A673 (cell line): ENCODE measurements around the gene RAN. TPM values are rescaled to one million over a fixed set of nuclear protein-coding genes. Genes with fewer than 3 reads are reported as not detected.
"Not testable (repeated sequence)": the region's sequence is repeated elsewhere in the genome, so short reads cannot be mapped to it uniquely, and the experiment has no call there.

Experiments
- BruUV-seq: library from RNA; stranded (reverse); fragments of 400-500 nt; replicated peaks from 2 replicates; lab custom pipeline; 2021; lab: Mats Ljungman, UMichigan
- CTCF ChIA-PET: fragments of 300-600 bp; sonication (Branson Sonifier 250); formaldehyde crosslinking; loops from one replicate; lab custom pipeline; 2022; ENCODE audit warnings: antibody characterized with exemption; lab: Charles Lee
- POLR2A ChIA-PET: fragments of 300-600 bp; sonication (Branson Sonifier 250); formaldehyde crosslinking; loops from one replicate; lab custom pipeline; 2022; ENCODE audit warnings: antibody characterized with exemption; ENCODE audit not compliant: low non-redundant PET; lab: Charles Lee
- DNase-seq: peaks from one replicate; pipeline ENCODE4 v3.0.0-alpha.2; 2015; ENCODE audit warnings: low spot score
- H3K27ac ChIP-seq: fragments of 200-600 bp; sonication (generic); 2 replicates; pipeline ENCODE4 v1.5.1; 2016; ENCODE audit warnings: mixed run types, low read depth, mild to moderate bottlenecking, mixed read lengths, antibody characterized with exemption, low read length; ENCODE audit not compliant: poor library complexity, severe bottlenecking
- H3K27me3 ChIP-seq: fragments of 200-600 bp; sonication (generic); replicated peaks from 2 replicates; pipeline ENCODE4 v1.6.1; 2017; ENCODE audit warnings: mixed run types, low read depth, mild to moderate bottlenecking, mixed read lengths, antibody characterized with exemption, low read length; ENCODE audit not compliant: insufficient read depth, poor library complexity
- H3K36me3 ChIP-seq: fragments of 200-600 bp; sonication (generic); 2 replicates; pipeline ENCODE4 v1.6.1; 2016; ENCODE audit warnings: mixed run types, mild to moderate bottlenecking, mixed read lengths, antibody characterized with exemption, low read length; ENCODE audit not compliant: insufficient read depth, poor library complexity, severe bottlenecking
- H3K4me1 ChIP-seq: fragments of 200-600 bp; sonication (generic); 2 replicates; pipeline ENCODE4 v1.6.1; 2017; ENCODE audit warnings: mixed run types, mild to moderate bottlenecking, mixed read lengths, antibody characterized with exemption, low read length; ENCODE audit not compliant: insufficient read depth, poor library complexity, severe bottlenecking
- H3K4me3 ChIP-seq: fragments of 200-600 bp; sonication (generic); 2 replicates; pipeline ENCODE4 v1.5.1; 2016; ENCODE audit warnings: low read depth, mixed run types, mild to moderate bottlenecking, mixed read lengths, low read length; ENCODE audit not compliant: poor library complexity, severe bottlenecking
- H3K9me3 ChIP-seq: fragments of 200-600 bp; sonication (generic); 2 replicates; pipeline ENCODE4 v1.6.1; 2016; ENCODE audit warnings: mixed run types, low read depth, mild to moderate bottlenecking, mixed read lengths, antibody characterized with exemption, low read length; ENCODE audit not compliant: poor library complexity, severe bottlenecking
- EZH2 ChIP-seq: fragments of 200-600 bp; sonication (generic); IDR thresholded peaks from 2 replicates; pipeline ENCODE4 v1.6.1; 2017; ENCODE audit warnings: borderline replicate concordance, low read depth, mild to moderate bottlenecking, mixed read lengths, antibody characterized with exemption, low read length; ENCODE audit not compliant: poor library complexity, severe bottlenecking
- intact Hi-C: fragments of 100-400 bp; cut with micrococcal nuclease; formaldehyde crosslinking; loops from one replicate; pipeline ENCODE4 v1.10.0; 2022; ENCODE audit not compliant: unreplicated experiment
- total RNA-seq: library from RNA; stranded (reverse); gene quantifications from 2 replicates; pipeline ENCODE4 v1.2.3, GENCODE V29; 2021
- TF ChIP-seq, protein P1 (sequence below): fragments of 300-800, 200-600 bp; sonication (generic); conservative IDR thresholded peaks from 2 replicates; pipeline ENCODE4 v1.5.1; 2017; ENCODE audit warnings: low read depth, mild to moderate bottlenecking, antibody characterized with exemption, low read length, moderate library complexity, mixed read lengths

Gene RAN
- total RNA-seq, 1 experiment from 2014 or later: 1,894 TPM

DNA sequence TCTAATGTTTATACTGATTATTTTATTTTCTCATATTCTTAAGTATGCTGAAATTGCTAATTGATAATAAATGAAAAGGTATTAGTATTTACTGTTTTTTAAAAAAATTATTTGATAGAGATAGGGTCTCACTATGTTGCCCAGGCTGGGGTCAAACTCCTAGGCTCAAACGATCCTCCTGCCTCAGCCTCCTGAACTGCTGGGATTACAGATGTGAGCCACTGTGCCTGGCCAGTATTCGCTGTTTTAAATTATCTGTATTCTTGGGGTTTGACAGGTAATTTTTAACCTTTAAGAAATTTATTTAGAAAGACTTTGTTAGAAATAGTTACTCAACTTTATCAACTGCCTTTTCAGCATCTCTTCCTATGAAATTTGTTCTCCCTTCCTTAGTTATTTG is 32.2 kb downstream of the RAN start:
- H3K27ac ChIP-seq: no peak overlapping the region
- ChIA-PET CTCF (no interaction called here), POLR2A (no interaction called here)
- peaks cover 13% of the 10 kb centered on the region for H3K27me3 ChIP-seq
- H3K4me3 ChIP-seq: no peak overlapping the region
- BruUV-seq: no TSS peak
- H3K36me3 ChIP-seq: no peaks in the 10 kb centered on the region
- H3K9me3 ChIP-seq: no peaks in the 10 kb centered on the region
- DNase-seq: no peak
- no peaks in the 10 kb centered on the region for H3K4me1 ChIP-seq
- TF ChIP-seq, protein P1, sequence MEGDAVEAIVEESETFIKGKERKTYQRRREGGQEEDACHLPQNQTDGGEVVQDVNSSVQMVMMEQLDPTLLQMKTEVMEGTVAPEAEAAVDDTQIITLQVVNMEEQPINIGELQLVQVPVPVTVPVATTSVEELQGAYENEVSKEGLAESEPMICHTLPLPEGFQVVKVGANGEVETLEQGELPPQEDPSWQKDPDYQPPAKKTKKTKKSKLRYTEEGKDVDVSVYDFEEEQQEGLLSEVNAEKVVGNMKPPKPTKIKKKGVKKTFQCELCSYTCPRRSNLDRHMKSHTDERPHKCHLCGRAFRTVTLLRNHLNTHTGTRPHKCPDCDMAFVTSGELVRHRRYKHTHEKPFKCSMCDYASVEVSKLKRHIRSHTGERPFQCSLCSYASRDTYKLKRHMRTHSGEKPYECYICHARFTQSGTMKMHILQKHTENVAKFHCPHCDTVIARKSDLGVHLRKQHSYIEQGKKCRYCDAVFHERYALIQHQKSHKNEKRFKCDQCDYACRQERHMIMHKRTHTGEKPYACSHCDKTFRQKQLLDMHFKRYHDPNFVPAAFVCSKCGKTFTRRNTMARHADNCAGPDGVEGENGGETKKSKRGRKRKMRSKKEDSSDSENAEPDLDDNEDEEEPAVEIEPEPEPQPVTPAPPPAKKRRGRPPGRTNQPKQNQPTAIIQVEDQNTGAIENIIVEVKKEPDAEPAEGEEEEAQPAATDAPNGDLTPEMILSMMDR: no peak
- no peak for TF ChIP-seq EZH2
- intact Hi-C loops: no loop called here

DNA sequence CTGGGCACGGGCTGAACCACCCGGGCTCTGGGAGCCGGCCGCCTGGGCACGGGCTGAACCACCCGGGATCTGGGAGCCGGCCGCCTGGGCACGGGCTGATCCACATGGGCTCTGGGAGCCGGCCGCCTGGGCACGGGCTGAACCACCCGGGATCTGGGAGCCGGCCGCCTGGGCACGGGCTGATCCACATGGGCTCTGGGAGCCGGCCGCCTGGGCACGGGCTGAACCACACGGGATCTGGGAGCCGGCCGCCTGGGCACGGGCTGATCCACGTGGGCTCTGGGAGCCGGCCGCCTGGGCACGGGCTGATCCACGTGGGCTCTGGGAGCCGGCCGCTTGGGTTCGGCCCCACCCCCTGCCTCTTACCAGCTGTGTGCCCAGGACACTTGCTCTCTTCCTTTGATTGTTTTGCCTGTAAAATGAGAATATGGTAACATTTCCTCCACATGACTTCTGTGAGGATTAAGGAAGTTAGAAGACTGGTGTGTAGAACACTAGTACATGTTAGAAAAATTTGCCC is 33.1 kb downstream of the RAN start:
- H3K4me1 ChIP-seq, H3K27ac ChIP-seq, H3K9me3 ChIP-seq, intact Hi-C loops, POLR2A ChIA-PET, H3K36me3 ChIP-seq, DNase-seq, CTCF ChIA-PET, H3K4me3 ChIP-seq, BruUV-seq: not testable (repeated sequence)
- H3K27me3 ChIP-seq: peaks cover 13% of the 10 kb centered on the region

DNA sequence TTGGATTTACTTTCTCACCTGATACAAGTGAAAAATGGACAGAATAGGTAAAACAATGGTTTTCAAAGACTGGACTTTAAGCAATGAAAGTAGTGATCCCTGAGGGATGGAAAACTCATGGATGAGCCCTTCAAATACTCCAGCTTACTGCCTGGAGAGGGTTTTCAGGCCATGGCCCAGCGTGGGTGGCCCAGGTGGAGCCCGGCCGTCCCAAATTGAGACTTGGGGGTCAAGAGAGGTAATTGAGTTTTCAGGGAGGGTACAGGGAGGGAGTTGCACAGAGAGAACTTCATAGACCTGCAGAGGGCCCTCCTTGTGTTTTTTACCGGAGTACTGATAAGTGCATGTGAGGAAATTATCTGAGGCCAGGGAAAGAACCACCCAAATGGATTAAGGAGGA is 37.2 kb downstream of the RAN start:
- DNase-seq: no peak
- ChIA-PET CTCF (no interaction called here), POLR2A (no interaction called here)
- no peak for TF ChIP-seq EZH2
- TF ChIP-seq, protein P1: no peak
- H3K4me1 ChIP-seq: no peaks in the 10 kb centered on the region
- H3K27me3 ChIP-seq: peaks cover 7% of the 10 kb centered on the region
- H3K27ac ChIP-seq: no peak overlapping the region
- no TSS peak for BruUV-seq
- intact Hi-C loops: no loop called here
- H3K9me3 ChIP-seq: peaks cover 13% of the 10 kb centered on the region
- no peaks in the 10 kb centered on the region for H3K36me3 ChIP-seq
- H3K4me3 ChIP-seq: no peak overlapping the region

DNA sequence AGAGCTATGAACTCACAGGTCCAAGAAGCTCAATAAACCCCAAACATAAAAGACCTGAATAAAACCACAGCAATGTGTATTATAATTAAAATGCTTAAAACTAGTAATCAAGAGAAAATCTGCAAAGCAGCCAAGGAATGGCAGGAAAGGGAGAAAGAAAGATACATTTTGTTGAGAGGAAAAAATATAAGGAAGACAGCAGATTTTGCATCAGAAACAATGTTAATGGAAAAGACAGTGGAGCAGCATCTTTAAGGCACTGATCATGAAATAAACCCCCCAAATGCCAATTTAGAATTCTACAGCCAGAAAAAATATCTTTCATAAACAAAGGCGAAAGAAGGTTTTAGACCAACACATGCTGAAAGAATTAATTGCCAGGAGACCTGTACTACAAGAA is 39.3 kb downstream of the RAN start:
- intact Hi-C loops: no loop called here
- Histone ChIP-seq H3K36me3 (no peaks in the 10 kb centered on the region), H3K27ac (no peak overlapping the region), H3K4me1 (no peaks in the 10 kb centered on the region), H3K9me3 (peaks cover 13% of the 10 kb centered on the region), H3K27me3 (peaks cover 22% of the 10 kb centered on the region), H3K4me3 (no peak overlapping the region)
- POLR2A ChIA-PET: no interaction called here
- no TSS peak for BruUV-seq
- CTCF ChIA-PET: no interaction called here
- no peak for DNase-seq
- TF ChIP-seq EZH2: no peak
- TF ChIP-seq, protein P1: no peak
